Left kidney (tissue), 2 donors: ENCODE results near the gene ASF1B. TPM values are rescaled to one million over a fixed set of nuclear protein-coding genes. Genes with fewer than 3 reads are reported as not detected.
"Not testable (repeated sequence)": the region's sequence is repeated elsewhere in the genome, so short reads cannot be mapped to it uniquely, and the experiment has no call there.

Source experiments
- DNase-seq: peaks from one replicate; pipeline ENCODE4 v3.0.0-alpha.2; 2013
- polyA plus RNA-seq: library from polyadenylated mRNA; unstranded; fragments of 120-200 nt; gene quantifications from one replicate; pipeline ENCODE4 v1.2.1, GENCODE V29; 2013; ENCODE audit not compliant: insufficient read length

ASF1B gene
- polyA plus RNA-seq, 1 donor: 21.9 TPM

DNA sequence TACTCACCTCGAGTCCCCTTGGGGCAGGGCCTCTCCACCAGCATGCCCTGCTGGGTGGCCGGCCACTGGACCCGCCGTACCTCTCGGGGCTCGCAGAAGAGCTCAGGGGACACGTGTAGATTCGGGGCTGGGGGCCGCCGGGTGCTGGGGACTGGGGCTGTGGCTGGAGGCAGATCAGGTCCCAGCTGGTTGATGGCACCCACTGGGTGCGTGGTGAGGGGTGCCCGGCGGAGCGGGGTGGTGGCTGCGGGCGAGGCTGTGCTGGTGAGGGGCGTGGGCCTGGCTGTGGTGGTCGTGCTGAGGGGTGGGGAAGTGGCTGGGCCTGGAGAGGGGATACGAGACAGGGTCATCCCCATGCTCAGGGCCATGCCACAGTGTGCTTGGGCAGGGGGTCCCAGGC, 24.9 kb upstream of the ASF1B start:
- DNase-seq: no peak

DNA sequence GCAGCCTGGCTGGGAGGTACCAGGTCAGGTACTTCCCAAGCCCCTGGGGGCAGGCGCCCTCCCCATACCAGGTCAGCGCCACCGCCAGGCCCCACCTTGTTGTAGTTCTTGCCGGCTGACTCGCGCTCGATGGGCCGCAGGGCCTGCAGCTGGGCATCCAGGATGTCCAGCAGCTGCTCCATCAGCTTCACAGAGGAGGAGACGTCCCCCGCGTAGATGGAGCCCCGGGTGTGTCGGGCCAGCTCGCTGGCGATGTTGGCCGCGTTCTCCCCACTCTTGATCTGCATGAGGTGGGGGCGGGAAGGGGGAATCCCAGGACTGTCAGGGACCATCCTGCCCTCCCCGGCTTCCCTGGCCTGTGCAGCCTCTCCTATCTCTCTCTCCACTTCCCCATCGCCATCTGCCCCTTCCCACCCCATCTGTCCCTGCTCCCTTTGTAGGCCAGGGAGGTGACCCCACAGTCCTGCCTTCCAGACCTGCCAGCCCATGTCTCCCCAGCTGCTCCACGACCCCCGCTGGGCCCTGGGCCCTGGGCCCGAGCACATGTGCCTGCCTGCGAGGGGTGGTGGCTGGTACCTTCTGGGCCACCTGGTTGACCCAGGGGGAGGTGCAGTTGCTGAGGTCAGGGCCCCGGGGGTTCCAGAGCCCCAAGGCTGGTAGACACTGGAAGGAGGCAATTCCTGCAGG, 23.8 kb upstream of the ASF1B start:
- no peak for DNase-seq

DNA sequence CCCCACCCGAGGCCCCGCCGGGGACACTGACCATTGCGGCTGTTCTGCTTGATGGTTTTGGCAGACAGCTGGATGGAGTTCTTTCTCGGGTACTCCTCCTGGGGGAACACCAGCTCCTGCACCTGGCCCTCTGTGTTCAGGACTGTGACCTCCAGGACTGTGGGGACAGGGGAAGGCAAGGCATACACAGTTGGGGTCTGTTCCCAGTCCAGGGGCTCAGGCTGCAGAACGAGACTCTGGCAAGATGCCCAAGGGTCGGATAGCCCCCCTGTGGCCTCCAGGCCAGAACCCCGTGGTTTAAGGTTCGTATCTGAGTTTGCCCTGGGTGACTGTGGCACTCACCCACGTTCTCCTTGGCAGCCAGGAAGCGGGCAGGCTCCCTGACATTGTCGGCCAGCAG, 22.7 kb upstream of the ASF1B start:
- DNase-seq: no peak

DNA sequence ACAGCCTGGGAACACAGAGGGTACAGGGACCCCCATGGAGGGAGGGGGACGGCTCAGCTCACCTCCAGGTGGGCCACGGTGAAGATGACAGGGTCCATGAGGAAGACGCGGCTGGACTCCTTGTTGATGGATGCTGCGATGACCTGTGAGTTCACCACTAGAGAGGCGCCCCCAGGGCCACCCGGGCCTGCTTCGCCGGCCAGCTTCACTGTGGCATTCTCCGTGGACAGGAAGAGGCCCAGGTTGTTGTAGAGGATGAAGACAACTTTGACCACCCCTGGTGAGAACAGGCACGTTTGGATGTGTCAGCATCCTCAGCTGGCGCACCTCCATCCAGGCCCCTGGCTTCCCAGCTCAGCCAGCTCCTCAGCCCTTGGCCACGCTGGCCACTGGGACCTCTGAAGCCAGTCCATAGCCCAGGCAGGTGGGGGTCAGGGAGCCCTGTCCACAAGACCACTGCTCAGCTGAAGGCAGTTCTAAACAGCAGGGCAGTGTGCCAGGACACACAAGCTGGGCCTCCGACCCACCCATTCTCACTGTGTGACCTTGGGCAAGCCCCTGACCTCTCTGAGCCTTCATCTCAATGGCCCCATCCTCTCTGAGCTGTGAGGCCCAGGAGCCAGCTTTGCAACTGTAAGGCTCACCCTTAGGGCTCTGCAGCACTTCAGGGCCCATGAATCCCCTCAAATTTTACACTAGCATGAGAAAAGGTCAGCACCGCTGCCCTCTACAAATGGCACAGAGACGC, 22.1 kb upstream of the ASF1B start:
- DNase-seq: no peak

DNA sequence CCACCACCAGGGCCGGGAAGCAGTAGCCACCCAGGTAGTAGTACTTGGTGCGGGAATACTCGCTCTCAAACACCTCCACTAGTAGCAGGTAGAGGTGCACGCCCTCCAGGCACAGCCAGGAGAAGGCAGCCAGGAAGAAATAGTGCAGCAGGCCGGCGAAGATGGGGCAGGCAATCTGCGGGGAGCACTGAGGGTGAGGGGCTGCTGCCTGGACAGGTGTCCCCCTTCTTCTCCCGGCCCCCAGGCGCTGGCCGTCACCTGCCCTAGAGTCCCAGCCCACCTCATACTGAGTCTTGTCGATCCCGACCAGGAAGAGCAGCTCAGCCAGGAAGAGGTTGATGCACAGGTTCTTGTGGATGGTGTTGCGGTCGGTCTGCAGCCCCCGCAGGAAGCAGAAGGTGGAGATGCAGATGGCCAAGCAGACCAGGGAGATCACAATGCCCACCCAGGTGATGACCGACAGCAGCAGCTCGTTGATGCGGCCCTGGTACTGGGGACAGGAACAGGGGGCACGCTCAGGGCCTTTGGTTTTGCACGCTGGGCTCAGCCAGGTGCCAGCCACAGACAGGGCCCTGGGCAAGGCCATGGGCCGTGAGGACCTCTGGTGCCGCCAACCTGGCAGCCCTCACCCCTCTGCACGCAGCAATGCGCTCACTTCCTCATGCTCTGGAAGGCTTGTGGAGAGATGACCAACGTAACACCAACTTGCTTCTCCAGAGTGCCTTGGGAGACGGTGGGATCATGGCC, 20.8 kb upstream of the ASF1B start:
- DNase-seq: no peak

DNA sequence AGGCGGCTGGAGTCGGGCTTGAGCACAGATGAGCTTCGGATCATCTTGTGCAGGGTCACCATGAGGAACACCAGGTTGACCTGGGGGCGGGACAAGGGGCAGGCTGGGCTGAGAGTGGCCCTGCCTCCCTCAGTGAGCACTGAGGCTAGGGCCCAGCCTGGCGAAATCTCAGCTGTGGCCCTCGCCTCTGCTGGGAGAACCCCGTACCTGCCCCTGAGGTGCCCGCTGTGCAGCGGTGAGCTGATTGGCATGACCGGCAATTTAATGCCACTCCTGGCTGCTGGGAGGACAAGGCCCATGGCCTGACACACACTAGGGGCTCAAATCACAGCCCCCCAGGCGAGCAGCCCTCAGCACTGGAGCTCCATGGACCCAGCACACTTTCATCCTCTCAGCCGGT, 19.7 kb upstream of the ASF1B start:
- DNase-seq: no peak

DNA sequence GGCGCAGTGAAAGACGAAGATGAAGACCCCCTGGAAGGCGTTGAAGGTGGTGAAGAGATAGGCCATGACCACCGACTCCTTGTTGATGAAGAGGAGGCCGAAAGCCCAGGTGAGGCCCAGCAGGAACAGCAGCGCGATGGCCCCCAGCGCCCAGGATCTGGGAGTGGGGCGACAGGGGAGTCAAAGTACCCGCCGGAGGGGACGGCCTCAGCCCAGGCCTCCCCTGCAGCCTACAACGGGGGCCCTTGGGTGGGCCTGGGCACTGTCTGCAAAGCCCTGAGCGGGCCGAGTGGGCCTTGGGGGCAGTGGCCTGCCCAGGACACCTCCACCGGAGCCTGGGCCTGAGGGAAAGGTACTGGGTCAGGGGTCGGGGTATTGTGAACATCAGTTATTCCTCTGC, 19.0 kb upstream of the ASF1B start:
- no peak for DNase-seq

DNA sequence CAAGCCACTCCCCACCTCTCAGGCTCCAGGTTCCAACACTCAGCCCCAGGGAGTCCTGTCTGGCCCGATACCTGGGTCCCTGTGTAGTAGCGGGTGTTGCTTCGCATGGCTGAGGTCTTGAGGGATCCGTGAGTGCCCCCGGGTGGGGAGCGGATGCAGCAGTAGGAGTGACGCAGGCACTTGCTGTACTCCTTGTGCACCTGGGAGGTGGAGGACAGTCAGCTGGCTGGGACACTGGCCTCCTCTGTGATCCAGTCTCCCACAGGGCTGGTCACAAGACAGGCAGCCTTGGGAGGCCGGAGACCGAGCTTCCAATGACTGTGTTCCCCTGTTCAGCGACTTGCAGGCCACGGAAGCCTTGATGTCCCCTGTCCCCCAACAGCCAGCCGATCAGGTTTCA, 16.3 kb upstream of the ASF1B start:
- no peak for DNase-seq

DNA sequence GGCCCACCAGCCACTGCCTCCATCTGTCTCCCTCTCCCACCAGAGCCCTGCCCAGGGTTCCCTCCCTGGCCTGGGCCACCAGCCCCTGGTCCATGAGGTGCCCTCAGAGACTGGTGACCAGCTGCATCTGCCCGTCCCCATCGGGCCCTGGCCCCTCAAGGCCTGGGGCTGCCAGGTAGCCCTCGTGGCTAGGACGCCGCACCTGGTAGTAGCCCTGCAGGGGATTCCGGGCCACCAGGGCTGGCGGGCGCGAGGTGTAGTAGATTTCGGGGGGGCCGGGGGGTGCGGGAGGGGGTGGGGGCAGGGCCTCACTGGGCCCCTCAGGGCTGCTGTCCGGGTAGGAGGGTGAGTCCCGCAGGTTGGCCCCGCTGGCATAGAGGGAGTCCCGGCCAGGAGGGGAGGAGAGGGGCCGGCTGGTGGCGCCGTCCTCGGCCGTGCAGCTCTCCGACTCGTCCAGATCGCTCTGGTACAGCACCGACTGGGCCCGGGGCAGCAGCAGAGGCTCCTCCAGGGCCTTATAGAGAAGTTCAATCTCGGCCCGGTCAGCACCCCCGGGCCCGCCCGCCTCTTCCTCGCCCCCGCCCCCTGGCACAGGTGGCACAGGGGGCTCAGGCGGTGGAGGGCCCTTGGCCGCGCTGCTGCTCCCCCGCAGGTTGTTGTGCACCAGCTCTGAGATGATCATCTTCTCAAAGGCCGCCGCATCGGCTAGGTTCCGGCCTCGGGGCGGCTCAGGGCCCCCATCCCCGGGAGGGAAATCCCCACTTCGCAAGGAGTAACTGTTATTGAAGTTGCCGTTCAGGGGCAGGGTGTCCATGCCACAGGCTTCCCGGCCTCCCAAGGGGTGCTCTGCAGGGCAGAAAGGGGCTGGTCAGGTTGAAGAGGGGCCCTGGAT, 14.6 kb upstream of the ASF1B start:
- no peak for DNase-seq

DNA sequence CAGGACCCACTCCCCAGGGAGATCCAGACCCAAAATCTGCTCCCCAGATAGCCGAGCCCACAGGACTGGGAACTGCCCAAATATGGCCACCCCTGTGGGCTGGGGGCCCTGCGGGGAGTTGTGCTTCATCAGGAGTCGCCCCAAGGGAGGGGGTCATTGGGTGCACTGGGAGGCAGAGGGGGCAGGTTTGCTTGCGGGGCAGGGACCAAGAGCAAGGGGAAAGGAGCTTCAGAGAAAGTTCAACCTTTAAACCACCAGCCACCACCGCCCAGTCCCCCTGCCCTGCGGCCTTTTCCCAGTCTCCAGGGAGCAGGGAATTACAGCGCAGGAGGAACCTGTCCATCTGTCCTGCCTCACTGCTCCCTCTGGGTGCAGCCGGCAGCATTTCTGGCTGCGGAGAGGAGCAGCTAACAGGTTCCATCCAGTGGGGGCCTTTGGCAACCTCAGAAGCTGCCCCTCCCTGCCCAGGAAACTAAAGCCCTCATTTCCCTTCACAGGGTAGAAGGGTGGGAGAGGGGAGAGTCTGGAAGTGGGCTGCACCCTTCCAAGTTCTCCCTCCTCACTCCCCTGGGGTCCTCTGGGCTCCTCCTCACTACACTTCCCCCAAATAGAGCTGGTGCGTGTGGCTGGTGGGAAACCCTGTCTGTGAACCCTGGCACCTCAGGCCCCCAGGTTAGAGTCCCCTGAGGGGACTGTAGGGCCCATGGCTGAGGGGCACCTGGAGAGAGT, 13.8 kb upstream of the ASF1B start:
- no peak for DNase-seq

DNA sequence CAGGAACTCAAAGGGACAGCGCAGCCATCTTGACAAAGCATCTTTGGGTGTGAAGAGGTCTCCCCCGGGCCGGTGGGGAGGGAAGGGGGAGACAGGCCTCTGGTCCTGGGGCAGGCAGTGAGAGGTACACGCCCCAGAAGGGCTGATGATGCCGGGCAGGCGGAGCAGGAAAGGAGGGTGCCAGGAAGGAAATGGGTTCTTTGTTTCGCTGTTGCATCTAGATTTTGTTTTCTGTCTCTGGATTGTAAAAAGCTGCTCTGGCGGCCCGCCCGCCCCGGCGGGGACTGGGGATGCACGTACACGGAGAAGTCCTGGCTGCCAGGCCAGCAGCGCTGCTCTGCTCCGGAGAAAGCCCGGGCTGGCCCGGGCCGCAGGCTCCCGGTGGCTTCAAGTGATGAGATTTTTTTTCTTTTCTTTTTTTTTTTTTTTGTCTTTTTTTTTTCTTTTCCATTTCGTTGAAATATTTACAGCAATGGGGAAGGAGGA, 13.2 kb upstream of the ASF1B start:
- no peak for DNase-seq

DNA sequence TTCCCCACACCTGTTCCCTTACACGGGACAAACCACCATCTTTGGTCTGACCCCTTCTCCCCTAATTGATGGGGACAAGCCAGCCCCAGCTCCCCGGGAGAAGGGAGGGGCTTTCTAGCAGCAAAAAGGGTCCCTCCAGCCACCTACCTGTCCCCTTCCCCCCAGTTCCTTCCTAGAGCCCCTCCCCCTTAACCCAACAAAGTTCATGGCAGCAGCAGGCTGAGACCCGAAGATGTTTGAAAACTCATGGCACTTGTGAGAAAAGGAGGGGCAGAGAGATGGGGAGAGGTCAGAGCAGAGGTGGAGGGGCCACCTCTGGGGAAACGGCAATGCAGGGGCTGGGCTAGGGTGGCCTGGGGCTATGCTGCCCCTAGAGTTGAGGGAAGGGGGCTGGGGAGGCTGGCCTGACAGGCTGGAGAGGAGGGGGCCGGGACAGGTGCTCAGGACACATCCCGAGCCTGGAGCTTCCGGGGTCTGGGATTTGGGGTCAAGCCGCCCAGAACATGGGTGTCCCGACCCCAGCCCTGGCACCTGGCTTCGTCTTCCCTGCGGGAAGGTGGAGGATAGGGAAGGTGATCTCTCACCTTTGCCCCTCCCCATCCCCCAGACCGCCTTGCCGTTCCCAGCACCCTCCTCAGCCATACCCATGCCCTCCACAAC, 12.5 kb upstream of the ASF1B start:
- DNase-seq: no peak

DNA sequence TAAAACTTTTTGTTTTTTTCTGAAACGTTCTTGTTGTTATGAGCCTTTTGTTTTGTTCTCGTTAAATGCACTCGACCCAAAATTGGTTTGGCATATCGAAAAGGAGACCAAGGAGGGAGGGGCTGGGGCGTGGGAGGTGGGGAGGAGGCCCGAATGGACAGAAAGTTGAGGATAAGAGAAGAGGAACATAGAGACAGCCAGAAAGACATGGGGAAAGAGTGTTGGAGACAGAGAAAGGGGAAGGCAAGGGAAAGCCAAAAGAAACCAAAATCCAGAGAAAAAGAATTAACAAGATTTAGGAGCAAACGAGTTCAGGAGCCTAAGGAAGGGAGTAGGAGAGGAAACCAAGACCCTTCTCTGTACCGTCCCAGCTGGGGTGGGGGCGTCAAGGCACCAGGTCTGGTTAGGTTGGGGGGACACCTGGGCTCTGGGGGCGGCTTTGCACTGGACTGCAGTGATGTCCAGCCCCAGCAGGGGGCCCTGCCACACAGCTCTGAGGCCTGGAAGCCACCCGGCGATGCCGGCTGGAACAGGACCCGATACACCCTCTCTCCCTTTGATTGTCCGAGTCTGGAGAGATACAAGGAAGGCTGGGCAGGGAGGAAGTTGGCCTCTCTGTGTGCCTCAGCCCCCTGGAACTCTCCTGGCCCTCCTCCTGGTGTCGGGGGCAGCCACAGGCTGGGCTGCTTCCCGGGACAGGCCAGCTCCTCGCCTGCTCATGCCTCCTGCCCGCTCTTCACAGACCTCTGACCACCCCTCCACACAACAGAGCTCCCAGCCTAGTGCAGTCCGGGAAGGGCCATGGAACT, 11.6 kb upstream of the ASF1B start:
- peak; percentile 79 for DNase-seq

DNA sequence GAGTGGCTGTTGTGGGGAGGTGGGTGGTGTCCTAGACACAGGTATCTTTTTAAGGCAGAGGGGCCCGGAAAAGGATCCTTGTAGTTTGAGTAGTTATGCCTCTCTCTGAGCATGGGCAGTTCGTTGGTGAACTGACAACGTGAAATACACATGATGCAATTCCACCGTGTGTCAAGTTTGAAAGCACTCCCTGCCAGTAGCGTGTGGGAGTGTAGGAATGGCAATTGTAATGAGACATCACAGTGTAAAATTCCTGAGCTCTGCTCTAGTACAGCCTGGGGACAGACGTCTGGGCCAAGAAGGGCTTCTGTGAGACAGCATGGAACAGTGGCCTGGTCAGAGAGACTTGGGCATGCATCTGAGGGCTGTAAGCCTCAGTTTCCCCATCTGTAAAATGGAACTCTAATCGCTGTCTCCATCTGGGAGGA, 10.4 kb upstream of the ASF1B start:
- DNase-seq: no peak

DNA sequence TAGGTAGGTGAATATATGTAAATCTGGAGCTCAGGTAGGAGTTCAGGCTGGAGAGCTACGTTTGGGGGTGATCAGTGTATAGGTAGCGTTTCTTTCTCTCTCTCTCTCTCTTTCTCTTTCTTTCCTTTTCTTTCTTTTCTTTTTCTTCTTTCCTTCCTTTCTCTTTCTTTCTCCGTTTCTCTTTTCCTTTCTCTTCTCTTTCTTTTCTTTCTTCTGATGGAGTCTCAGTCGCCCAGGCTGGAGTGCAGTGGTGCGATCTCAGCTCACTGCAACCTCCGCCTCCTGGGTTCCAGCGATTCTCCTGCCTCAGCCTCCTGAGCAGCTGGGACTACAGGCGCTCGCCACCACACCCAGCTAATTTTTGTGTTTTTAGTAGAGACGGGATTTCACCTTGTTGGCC, 9.8 kb upstream of the ASF1B start:
- DNase-seq: not testable (repeated sequence)

DNA sequence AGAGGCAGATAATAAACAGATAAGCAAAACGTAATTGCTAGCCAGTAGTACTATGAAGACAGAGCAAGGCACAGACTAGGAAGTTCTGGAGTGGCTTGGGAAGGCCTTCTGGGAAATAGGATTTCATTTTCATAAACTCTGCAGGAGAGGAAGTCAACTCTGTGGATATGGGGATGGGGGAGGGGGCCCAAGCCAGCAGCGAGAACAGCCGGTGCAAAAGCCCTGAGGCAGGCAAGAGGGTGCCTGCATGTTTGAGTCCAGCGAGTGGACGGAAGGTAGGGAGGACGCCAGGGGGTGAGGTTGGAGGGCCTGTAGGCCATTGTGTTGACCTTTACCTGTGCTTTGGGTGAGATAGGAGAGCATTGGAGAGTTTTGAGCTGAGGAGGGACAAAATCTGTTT, 9.0 kb upstream of the ASF1B start:
- no peak for DNase-seq

DNA sequence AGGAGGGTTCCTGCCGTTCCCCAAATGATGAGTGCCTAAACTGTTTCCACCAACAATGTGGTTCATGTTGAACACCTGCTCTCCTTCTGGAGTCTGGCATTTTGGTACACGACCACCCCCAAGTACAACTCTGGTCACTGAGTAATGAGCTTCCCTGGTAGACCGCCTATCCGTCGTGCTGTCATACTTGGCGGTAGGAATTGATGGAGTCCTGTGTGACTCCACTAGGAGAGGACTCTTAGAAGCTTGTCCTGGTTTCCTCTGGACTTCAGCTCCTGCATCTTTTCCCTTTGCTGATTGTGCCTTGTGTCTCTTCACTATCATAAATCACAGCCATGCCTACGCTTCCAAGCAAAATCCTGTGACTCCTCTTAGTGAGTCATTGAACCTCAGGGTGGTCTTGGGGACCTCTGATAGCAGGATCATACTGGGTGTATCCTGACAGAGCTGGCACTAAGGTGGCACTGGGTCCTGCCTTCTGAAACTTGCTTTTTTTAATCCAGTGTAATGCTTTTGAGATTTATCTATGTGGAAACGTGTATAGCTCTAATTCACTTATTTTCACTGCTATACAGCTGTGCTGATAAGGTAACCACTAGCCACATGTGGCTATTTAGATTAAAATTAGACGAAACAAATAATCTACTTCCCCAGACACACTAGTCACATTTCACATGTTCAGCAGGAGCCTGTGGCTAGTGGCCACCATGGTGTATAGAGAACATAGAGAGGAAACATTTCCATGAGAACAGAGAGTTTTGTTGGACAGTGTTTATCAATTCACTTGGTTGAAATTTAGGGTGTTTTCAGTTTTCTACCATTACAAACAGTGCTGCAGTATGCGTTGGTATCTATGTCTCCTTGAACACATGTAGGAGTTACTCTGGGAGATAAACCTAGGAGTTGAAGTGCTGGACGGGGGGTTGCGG, 6.1 kb upstream of the ASF1B start:
- no peak for DNase-seq

DNA sequence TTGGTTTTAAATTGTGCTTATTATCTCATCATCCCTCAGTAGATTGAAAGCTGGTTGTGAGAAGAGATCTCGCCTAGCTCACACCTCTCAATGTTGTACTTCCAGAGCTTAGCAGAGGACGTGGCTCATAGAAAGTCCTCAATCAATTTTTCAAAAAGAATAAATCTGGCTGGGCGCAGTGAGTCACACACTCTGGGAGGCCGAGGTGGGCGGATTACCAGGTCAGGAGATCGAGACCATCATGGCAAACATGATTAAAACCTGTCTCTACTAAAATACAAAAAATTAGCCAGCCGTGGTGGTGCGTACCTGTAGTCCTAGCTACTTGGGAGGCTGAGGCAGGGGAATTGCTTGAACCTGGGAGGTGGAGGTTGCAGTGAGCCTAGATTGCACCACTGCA, 4.7 kb upstream of the ASF1B start:
- no peak for DNase-seq

DNA sequence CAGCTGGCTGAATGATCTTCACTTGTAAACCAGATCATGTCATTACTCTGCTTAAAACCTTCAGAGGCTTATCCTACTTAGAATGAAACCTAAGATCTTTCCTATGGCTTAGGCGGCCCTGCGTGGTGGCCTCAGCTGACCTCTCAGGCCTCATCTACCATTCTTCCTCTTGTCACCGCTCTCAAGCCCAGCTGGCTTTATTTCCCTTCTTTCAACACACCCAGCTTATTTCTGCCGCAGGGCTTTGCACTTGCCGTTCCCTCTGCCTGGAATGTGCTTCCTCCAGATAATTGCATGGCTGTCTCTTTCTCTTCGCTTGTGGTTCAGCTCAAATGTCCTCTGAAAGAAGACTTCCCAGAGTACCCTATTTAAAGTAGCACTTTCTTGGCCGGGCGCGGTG, 3.6 kb upstream of the ASF1B start:
- DNase-seq: no peak
